UCSD-AML1 (cell line): Measurements from ENCODE around the gene SAC3D1.
"Not testable (repeated sequence)": the region's sequence is repeated elsewhere in the genome, so short reads cannot be mapped to it uniquely, and the experiment has no call there.

Experiments used
- DNase-seq: peaks from one replicate; lab custom pipeline; 2025; ENCODE audit not compliant: unreplicated experiment; lab: John Stamatoyannopoulos, UW

The SAC3D1 gene

DNA sequence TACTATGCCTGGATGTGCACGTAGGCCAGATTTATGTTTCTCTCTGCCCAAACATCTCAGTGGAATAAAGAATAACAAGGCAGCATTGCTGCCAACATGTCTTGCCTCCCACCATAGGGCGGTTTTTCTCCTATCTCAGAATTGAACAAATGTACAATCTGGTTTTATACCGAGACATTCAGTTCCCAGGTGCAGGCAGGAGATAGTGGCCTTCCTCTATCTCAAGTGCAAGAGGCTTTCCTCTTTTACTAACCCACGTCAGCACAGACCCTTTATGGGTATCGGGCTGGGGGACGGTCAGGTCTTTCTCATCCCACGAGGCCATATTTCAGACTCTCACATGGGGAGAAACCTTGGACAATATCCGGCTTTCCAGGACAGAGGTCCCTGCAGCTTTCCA, 17.5 kb upstream of the SAC3D1 start:
- DNase-seq, result not testable (repeated sequence)

DNA sequence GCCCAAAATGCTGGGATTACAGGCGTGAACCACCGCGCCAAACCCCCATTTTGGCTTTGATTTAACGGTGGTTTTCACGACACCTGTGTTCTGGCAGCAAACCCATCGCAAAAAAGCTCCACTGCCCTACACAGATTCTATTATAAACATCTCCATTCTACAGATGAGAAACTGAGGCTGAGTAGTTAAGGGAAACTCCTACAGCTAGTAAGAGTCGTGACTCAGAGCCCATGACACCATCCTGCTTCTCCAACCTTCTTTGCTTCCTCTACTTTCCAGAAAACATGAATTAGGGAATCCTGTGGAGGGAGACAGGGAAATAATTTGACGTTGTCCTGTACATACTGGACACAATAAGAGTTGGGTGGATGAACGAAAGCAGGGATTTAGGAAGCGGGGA, 14.2 kb upstream of the SAC3D1 start:
- DNase-seq, result no peak

GRCh38 chr11:65027213-65028067, 13.6 kb upstream of the SAC3D1 start, which contains the start of gene SNX15:
TSS of gene SNX15 (plus strand) at chr11:65027439. CDS start at chr11:65027538, 99 bp downstream.
- DNase-seq, result peak; percentile 93

GRCh38 chr11:65032216-65032615, 8.8 kb upstream of the SAC3D1 start:
- no peak for DNase-seq

DNA sequence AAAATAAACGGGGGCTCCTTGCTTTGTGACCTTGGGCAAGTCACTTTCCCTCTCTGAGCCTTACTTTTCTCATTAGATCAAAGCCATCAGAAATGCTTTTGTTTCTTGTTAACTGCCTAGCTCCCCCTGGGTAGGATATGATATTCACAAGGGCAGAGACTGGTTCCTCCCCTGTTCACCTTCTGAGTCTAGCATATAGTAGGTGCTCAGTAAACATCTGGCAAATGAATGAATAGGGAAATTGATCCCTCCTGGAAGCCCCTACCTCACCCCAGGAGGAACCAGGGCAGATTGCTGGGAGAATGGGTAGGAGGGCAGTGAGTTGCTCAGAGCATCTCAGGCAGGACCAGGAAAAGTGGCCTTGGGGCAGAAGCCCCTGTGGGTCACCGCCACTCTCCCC, 6.6 kb upstream of the SAC3D1 start:
- no peak for DNase-seq

DNA sequence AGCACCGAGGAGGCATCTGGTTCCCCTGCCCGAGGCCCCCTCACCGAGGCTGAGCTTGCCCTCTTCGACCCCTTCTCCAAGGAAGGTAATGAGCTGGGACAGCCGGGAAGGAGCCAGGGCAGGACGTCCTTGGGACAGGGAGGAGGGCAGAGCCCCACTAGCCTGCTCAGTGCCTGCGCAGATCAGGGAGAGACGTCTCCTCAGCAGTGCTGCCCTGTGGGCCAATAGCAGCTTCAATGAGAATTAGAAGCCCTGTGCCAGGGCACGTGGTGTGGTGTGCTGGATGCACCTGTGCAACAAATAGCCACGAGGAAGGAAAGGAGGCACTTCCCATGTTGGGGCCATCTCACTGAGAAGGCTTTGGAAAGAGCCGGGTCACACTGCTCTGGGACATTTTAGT, 5.4 kb upstream of the SAC3D1 start:
- DNase-seq, result no peak

DNA sequence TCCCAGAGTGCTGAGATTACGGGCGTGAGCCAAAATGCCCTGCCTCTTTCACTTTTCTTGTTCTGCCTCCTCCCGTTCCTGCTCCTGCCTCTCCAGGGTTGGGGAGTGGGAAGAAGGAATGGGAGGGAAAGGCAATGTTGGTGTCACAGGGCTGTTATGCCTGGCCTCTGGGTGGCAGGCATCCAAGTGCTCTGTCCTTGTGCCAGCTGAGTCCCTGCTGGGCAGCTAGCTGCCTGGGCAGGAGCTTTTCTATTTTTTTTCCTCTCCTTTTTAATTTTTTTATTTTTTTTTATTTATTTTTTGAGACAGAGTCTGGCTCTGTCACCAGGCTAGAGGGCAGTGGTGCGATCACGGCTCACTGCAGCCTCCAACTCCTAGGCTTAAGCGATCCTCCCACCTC, 4.1 kb upstream of the SAC3D1 start:
- no peak for DNase-seq

- DNase-seq, result no peak
These were observed 527 bp upstream of the SAC3D1 start for GRCh38 chr11:65040520-65040846.

- no peak for DNase-seq
These were observed 1.9 kb downstream of the SAC3D1 start for GRCh38 chr11:65042891-65043290.

DNA sequence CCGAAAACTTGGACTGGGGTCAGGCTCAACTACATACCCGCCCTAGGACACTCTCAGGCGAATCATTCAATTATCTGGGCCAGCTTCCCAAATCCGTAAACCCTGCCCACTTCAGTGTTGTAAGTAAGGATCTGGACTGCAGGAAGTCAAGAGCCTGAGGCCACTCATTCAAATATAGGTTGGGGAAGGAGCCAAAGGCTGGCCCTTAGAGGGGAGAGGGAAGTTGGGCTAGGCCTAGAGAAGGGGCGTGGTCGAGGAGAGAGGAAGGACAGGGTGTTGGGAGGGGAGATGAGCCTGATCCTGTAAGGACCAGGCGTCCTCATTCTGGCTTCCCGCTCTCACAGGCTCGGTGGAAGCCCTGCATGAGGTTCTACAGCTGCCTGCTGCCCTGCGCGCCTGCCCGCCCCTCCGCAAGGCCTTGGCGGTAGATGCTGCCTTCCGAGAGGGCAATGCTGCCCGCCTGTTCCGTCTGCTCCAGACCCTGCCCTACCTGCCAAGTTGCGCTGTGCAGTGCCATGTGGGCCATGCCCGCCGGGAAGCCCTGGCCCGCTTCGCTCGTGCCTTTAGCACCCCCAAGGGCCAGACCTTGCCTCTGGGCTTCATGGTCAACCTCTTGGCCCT, 3.0 kb downstream of the SAC3D1 start:
- DNase-seq, result no peak

- DNase-seq, result no peak
These were observed 4.1 kb downstream of the SAC3D1 start for GRCh38 chr11:65045061-65045460.

- DNase-seq, result no peak
These were observed 4.7 kb downstream of the SAC3D1 start for GRCh38 chr11:65045728-65046127.

DNA sequence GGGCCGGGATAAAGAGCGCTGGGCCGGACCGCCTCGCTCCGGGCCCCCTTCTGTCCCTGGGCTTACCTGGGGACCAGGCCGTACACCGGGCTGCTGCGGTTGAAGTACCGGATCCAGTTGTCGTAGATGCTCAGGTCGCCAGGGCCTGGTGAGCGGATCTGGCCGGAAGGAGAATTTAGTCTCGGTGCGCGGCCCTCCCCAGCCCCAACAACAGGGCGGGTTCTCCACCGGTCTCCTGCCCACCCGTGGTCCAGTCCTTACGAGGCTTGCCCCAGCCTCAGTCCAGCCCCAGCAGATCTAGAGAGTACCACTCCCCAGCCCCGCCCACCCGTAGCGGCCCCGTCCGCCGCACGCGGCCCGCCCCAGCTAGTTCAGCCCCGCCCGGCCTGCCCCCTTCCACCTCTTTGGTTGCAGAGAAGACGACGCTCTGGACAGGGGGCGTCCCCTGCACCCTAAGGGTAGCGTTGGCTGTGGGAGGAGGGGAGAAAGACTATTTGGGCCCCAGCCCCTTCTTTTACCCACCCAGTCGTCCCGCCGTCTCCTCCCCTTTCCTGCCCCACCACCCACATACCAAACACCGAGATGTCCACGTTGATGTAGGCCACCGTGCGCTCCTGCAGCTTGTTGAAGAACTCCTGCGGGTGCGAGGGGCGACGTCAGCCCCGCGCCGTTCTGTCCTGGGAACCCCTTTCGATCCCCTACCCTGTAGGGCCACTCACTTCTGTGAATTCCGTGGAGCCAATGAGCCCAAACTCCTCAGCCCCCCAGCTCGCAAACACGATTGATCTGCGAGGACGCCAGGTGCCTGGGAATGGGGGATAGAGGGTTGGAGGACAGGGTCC, 6.8 kb downstream of the SAC3D1 start:
- no peak for DNase-seq

DNA sequence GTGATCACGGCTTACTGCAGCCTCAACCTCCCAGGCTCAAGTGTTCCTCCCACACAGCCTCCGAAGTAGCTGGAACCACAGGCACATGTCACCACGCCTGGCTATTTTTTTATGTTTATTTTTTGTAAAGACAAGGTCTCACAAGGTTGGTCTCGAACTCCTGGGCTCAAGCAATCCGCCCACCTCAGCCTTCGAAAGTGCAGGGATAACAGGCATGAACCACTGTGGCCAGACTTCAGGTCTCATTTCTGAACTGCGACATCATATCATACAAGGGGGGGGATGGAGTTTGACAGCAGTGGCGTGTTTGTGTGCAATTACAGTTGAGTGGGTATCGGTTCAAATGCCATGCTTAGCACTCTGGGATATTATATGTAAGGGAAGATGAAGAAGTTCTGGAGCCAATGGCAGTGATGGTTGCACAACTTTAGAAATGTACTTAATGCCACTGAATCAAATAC, 10.4 kb downstream of the SAC3D1 start:
- DNase-seq, result no peak

- no peak for DNase-seq
These were observed 13.0 kb downstream of the SAC3D1 start for GRCh38 chr11:65053827-65054508.

GRCh38 chr11:65055538-65055937, 14.5 kb downstream of the SAC3D1 start:
- DNase-seq, result no peak

- no peak for DNase-seq
These were observed 16.0 kb downstream of the SAC3D1 start for GRCh38 chr11:65056999-65057398.

DNA sequence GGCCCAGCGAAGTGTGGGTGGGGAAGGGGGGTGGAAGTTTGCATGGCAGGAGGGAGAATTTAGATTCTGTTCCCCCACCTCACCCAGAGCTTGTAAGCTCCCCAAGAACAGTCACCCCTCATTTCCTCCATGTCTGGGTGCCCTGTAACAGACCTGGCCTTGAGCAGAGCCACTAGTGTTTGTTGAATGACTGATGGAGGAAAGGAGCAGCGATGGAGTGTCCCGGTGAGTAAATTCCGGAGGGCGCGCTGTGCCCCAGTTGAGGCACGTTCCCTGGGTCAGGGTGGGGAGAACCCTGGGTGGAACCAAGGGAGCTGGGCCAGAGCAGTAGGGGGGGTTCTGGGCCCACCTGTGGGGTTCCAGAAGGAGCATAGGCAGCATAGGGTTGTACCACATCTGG, 16.5 kb downstream of the SAC3D1 start:
- DNase-seq, result no peak

DNA sequence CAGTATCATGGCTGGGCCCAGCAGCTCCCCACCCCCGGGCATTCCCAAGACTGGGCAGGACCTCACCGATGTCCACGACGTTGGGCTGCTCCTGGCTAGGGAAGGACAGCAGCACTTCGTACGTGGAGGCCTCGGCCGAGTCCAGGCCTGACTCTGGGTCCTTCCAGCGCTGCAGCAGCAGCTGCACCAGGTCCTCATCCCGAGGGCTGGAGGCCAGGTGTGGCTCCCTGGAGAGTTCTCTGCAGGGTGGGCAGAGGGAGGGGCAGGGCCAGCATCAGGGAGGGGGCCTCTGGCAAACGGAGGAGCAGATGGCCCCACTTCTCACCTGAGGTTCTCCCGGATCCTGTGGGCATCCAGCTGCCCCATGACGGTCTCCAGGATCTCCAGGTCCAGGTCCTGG, 17.0 kb downstream of the SAC3D1 start:
- DNase-seq, result no peak

GRCh38 chr11:65058419-65059054, 17.5 kb downstream of the SAC3D1 start, which contains the start of gene NAALADL1:
TSS of gene NAALADL1 (minus strand) at chr11:65058553. CDS start at chr11:65058521, 32 bp downstream.
- no peak for DNase-seq
